Dedifferentiated amniotic fluid mesenchymal stem cell (primary cell): Measurements from ENCODE around the gene NTRK3.
"Not testable (repeated sequence)": the region's sequence is repeated elsewhere in the genome, so short reads cannot be mapped to it uniquely, and the experiment has no call there.

Experiments
- DNase-seq: peaks from one replicate; pipeline ENCODE4 v3.0.0-alpha.2; 2016; ENCODE audit errors: extremely low spot score

NTRK3 gene

DNA sequence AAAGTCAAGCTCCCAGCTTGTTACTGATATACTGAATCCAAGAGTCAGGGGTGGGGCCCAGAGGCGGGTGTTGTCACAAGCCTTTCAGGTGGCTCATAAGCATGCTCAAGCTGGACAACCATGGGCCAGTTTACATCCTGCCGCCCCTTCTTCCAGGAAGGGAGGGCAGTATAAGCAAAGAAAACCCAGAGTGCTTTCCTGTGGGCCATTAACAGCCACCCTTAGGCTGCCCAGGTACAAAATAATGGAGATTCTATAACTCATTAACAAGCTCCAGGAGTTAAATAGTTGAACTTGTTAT lies 183.2 kb downstream of the NTRK3 start:
- DNase-seq = no peak

DNA sequence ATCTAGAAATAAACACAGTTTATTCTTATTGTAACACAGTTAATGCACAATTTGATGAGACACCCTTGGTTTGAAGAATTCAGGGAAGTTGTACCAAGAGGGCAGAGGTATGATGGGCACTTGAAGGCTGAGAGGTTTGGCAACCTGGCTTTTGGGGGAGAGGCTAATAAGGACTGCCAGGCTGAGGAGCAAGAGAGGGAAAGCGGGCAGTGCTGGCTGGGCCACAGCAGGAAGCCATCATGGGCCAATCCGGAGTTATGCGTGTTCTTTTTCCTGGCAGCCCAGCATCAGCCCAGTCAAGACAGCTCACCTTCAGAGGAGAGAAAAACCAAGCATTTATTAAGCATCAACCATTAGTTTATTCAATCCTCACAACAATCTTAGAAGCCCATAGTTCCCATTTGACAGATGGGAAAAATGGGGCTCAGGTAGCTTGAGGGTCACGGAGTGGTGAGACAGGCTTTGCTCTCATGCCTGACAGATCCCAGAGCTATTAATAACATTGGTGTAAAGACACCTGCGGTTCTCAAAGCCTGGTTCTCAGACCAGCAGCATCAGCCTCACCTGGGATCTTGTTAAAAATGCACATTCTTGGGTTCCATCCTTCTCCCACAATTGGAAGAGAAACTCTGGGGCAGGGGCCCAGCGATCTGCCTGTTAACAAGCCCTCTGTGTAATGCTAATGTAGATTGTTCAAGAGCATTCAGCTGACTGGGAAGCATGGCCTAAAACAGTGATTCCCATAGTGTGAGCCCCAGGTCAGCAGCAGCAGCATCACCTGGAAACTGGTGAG lies 183.7 kb downstream of the NTRK3 start:
- DNase-seq = no peak

DNA sequence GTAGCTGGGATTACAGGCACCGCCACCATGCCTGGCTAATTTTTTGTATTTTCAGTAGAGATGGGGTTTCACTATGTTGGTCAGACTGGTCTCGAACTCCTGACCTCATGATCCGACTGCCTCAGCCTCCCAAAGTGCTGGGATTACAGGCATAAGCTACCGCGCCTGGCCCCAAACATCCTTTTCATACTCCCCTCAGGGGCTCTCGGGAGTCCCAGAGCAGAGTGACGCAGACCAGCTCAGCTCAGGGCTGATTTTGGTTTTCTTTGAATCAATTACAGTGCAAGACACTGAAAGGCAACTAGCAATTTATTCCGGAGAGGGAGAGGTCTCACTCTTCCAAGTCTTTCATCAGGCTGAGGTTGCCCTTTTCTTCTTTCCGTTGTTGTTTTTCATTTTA lies 184.4 kb downstream of the NTRK3 start:
- not testable (repeated sequence) for DNase-seq

DNA sequence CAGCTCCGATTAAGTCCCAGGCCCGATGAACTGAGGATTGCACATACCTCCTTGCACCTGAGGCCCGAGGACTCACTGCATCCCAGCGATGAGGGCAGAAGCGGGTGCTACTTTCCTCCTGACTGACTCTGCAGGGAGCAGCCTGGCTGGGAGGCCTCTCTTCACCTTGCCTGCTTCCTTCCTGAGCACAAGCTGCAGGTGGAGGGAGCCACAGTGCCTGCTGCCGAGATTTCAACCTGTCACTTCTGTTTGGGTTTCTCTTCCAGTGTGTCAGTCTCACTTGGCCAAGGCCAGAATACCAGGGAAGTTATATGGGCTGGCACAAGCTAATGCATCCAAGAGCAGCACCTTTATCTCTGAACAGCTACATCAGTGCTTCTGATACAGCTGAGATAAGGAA lies 185.4 kb downstream of the NTRK3 start:
- no peak for DNase-seq

DNA sequence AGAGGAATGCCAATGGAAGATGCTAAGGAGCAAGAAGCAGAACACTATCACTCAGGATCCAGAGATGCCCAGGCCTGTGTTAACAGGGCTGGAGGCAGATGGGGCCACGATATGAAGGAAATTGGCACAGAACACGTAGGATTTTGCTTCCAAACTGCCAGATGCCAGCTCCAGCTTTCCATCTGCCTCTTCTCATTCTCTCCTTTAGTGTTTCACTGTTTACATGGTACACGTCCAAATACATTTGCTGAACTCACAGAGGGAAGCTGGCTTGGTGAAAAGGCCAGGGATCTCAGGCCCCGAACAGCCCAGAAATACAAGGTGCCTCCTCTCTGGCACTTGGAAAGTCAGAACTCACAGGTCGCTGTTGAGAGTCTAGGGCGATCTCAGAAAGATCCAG lies 187.0 kb downstream of the NTRK3 start:
- no peak for DNase-seq

DNA sequence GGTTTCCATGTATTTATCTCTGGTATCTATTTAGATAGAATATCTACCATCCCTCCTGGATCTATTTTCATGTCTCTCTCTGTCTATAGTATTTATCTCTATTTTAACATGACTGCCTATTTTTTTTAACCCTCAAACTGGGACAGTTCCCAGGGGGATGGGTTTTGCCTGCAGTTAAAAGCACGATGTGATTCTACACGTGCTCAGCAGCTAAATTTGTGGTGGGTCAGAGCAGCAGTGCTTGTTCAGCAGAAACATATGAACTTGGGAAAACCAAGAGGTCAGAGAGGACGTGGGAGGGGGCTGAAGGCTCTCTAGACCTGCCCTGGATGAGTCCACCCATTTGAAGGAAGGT lies 189.2 kb downstream of the NTRK3 start:
- no peak for DNase-seq

DNA sequence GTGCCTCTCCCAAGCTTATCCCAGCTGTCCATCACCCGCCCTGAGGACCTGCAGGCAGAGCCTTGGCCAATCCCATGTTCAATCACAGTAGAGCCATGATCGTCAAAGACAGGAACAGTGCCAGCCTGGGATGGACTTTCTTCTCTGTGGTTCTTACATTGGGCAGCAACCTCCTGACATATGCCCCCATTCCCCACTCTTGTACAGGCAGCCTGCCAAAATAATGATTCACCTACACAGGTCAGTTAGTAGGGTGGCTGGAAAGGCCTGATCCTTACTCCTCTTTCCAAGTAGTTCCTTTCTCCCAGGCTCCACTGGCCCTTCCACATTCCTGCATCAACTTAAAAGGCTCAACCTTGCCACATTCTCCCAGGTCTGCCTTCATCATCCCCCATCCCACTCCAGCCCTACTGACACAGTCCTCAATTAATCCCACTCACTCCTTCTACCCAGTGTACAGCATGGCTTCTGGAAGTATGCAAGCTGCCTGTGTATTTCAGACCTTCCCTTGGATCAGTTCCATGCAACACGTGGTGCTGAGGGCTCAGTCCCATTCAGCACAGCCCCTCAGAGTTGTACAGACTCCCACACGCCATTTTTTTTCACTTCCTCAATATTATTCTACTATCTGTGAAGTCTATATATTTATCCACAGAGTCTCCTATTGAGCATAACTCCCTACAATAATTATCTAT lies 189.8 kb downstream of the NTRK3 start:
- DNase-seq = no peak

DNA sequence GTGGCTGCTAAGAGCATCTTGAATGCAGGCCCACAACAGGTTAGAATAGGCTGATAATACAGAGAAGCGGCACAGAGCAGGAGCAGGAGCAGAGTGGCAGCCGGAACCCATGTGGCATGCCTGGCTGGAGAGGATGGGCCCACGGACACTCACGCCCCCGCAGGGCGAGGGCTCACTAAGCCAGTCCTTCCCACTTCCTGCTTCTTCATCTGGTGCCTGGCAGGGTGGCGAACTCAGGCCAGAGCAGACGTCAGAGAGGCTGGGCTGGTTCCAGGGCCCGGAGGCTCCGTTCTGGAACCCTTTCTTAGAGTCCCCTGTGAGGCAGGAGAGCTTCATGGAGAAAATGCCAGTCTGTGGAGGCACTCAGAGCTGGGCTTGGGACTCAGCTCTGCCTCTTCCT lies 195.1 kb downstream of the NTRK3 start:
- DNase-seq = no peak

DNA sequence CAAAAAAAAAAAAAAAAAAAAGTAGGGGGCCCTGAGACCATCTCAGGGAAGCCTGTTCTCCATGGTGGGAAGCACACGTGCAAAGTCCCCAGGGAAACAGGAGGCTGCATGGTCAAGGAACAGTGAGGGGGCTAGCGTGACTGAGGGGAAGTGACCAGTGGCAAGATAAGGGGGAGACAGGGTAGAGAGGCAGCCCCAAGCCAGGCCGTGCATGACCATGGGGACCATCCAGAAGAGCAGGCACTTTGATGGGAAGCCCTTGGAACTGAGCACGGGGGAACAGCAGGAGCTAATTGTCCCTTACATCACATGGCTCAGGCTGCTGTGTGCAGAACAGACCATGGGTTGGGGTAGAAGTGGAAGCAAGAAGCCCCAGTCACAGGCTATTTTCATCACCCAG lies 196.2 kb downstream of the NTRK3 start:
- DNase-seq = no peak

DNA sequence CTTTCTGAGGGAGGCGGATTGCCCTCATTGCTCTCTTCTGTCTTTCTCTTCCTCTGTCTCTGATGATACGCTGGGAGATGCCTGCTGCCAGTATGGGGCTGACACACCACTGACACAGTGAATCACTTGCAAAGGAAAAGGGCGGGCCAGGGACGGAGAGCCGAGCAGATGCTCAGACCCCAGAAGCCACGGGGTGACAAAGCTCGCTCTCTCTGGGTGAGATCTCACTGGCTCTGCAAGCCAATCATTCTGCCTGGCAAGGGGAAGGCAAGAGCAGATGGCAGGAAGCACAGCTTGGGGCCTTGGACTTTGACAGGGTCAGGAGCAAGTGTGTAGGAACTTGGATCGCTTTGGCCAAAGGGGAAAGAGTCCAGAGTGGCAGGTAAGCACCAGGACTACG lies 198.7 kb downstream of the NTRK3 start:
- DNase-seq = no peak

DNA sequence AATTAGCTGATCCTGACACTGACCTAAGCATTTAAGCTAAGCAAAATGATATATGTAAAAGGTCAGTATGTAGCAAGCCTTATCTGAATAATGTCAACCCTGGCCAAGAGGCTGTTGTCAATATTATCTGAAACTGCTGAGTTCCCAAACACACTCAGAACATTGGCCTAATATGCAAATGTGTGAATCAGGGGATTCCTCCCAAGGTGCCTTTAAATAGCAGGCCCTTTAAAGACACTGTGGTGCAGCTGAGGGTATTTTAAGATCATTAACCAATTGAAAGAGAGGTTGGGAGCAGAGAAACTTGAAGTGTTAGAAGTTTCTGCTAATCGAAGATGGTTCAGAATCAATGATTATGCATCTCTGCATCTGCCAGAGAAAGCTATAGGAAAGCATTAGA lies 207.0 kb downstream of the NTRK3 start:
- DNase-seq = no peak

DNA sequence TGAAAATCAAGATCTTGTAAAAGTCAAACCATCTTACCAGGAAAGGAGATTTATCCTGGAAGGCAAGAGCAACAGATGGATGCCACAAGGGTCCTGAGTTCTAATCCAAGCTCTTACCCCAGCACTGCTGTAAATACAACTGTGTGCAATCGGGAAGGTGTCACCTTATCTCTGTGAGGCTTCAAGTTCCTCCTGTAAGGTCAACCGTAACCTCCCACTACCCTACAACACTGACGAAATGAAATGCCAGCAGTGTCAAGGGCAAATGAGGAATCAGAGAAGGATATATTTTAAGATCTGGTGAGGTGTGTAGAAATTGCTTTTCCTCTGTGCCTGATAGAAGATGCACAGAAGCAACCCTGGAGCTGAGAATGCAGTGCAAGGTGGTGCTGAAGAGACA lies 207.8 kb downstream of the NTRK3 start:
- DNase-seq = no peak

DNA sequence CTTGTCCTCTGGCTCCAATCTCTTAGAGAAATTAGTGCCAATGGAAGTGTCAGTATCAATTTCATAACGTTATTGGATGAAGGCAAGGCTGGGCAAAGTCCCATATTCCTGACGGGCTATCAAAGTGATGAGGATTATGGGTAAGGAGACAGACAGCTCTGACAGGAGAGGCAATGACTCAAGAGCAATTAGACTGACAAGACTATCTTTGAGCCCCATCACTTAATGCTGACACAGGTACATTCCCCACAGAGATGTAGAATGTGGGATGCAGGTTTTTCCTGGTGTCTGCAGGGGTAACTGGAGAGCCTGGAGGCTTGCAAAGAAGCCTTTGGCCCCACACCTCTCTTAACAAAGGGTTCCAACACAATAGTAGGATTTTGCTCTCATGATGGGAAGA lies 208.3 kb downstream of the NTRK3 start:
- no peak for DNase-seq

DNA sequence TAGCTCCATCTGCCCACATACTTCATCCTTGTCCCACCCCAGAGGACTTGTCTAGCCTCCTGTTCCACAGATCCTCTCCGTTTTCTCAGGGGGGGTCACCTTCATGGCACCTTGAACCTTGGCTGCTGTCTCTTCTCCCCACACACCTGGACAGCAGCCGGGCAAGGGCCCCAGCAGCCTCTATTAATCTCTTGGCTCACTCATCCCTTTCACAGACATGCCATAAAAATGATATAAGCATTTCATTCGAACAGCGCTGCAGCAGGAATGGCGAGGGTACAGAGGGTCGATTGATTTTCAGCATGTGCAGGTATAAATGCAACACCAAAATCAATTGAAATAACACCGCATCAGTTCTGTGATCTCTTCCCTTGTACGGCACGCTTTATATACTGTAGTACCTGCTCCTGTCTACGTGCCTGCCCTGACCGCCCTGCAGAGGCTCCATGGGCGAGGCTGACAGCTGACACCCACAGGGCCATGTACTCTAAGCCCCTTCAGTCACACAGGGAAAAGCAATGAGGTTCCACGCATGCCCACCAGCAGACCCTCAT lies 209.9 kb downstream of the NTRK3 start:
- no peak for DNase-seq

DNA sequence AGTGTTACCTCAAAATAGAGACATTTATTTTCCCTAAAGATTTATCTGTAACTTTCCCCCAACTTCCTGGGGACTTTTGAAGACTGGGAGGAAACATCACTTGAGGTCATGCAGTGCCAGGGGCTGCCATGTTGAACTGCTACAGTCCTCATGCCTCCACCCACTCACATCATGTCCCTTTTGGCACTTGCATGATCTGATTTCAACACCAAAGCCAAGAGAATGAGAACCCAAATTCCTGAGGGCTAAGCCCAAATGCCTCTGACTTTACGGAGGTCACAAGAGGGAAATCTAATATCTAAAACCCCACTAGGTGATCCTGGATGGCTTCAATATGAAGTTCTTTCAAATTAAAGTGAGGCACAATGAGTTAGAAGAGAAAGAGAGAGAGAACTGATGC lies 213.1 kb downstream of the NTRK3 start:
- DNase-seq = no peak

DNA sequence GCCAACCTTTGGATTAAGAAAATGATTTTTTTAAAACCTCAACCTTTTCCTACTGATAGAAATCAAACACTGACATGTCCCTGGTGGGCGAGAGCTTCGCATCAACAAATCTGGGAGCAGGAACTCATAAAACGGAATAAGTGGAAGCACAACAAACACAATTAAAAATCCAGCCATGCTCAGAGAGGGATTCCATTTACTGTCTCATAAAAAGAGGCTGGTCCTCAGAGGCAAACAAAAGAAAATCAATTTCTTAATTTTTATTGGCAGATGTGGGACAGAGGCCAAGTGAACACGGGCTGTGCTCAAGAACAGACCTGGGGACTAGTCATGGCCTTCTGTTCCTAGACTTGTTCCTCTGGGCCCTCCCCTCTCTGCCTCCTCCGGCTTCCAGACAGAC lies 214.5 kb downstream of the NTRK3 start:
- DNase-seq = no peak

DNA sequence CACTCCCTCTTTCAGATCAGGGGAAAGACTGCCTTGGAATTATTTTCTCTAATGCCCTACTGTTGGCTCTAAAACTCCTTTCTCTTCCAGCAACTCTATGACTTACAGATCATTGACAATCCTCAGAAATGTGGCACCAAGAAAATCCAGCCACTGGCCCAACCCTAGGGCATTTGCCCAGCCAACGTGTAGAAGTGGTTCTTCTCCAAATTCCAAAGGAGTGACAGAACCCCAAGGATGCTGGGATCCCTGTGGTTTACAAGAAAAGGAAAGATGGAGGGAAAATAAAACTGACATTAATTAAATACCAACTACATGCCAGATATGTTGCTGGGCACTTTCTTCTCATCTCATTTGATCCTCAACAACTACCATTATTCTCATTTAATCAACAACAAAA lies 216.0 kb downstream of the NTRK3 start:
- DNase-seq = no peak

DNA sequence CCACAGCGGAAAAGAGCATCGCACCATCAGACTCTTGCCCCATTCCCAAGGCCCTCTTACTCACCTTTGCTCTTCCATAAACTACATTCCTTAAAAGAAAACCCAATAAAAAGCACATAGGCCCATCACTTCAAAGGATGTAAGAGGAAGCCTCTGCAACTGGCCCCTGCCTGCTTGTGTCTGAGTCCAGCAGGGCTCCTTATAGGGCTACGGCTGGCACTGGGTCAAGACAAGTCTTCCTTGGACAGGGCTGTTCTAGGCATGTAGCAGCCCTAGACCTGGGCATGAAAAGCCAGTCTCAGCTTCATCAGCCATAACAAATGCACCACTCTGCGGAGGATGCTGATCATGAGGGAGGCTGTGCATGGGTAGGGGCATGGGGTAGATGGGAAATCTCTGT lies 218.3 kb downstream of the NTRK3 start:
- no peak for DNase-seq

DNA sequence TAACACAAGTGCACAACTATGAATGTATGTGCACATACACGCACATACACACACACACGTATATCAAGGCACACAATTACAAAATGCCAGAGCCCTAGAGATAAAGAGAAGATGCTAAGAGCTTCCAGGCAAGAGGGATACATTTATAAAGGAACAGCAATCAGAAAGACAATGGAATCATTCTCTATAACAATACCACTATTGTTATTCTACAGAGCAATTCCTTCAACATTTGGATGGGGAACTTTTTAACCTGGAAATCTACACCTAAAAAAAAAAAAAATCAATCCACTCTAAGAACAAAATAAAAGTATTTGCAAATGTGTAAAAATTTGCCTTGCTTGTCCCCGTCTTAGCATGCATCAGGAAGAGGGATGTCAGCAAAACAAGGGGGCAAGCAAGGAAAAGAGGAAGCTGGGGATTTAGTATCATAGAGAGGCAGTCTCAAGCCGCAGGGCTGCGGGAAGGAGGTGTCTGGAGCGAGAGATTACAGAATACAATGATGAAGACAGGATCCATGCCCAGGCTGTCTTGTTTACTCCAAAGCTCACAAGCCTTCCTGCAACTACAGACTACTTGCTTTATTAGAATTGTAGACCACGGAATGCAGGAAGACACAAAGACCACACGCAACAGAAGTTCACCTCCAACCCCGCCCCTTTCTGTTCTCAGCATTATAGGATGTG lies 220.2 kb downstream of the NTRK3 start:
- no peak for DNase-seq

DNA sequence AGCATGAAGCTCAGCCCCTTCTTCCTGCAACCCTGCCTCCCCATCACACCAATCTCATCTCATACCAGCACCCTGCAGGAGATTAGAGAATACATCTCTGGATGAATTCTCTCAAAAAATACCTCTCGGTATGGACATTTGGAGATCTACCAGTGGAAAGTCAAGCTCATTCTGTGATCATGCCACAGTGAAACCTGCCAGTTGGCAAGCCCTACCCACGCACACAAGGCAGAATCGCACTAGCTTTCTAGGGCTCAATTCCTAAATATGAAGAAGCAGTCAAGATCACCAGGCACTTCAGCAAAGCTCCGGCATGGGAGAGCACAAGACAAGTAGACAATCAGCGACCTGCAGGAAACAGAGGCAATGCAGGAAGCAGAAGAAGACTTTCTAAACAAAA lies 221.2 kb downstream of the NTRK3 start:
- no peak for DNase-seq

DNA sequence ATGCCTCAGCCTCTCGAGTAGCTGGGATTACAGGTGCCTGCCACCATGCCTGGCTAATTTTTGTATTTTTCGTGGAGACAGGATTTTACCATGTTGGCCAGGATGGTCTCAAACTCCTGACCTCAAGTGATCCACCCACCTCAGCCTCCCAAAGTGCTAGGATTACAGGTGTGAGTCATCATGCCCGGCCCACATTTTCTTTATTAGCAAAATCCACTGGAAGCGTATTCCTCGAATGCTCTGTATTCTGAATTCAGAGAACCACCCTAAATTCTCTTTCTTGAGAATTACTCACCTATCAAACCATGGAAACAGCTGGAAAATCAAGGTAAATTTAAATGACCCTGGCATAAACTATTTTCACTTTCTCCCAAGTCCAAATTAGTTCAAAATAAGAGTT lies 223.1 kb downstream of the NTRK3 start:
- not testable (repeated sequence) for DNase-seq

DNA sequence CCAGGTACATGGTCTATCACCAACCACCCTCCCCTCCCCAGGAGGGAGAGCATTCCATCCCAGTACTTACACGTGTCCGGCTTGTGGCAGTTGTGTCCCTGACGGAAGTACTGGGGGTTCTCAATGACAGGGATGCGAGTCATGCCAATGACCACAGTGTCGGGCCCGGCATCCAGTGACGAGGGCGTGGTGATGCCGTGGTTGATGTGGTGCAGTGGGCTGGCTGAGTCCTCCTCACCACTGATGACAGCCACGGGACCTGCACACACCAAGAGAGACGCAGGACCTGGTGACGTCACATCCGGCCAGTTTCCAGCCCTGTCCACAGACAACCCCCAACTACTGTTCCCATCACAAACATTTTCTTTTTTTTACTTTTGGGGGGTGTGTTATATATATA lies 223.8 kb downstream of the NTRK3 start:
- DNase-seq = no peak

DNA sequence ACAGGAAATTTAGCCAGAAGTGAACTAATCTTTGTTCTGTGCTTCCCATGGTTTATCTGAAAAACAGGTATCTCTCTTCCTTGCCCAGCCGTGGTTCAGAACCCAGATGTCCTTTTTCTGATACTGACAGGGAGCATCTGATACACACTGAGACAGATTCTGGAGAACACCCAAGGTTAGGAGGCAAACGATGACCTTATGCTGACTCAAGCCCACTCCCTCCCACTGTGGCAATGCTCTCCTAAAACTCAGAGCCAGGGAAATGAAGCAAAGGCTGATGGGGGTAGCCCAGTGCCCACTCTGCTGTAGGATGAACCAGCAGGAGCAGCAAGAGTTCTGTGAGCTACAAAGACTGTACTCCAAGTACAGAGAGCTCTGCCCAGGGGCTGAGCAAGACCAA lies 225.1 kb downstream of the NTRK3 start:
- DNase-seq = no peak
